SK-N-SH treated with all-trans-retinoic acid at 6 μM for 48 hours (cell line): Measurements from ENCODE around the gene BRIX1.

Experiments
- ATAC-seq: fragments of 200-7000 bp; cut with Tn5 transposase; 3 replicates; pipeline ENCODE4 v1.9.1; 2020; ENCODE audit warnings: mild to moderate bottlenecking, moderate library complexity
- ARNTL ChIP-seq: fragments of 450-650 bp; formaldehyde crosslinking; IDR thresholded peaks from 2 replicates; pipeline ENCODE4 v1.5.0; 2020; ENCODE audit warnings: low read depth, mild to moderate bottlenecking, moderate library complexity, borderline replicate concordance
- BACH2 ChIP-seq: fragments of 250-450 bp; sonication (Bioruptor Pico); IDR thresholded peaks from 2 replicates; pipeline ENCODE4 v1.9.0; 2021; ENCODE audit warnings: mild to moderate bottlenecking, borderline replicate concordance
- CSDC2 ChIP-seq: fragments of 250-450 bp; sonication (Bioruptor Pico); IDR thresholded peaks from 2 replicates; pipeline ENCODE4 v1.5.0; 2020; ENCODE audit warnings: mild to moderate bottlenecking, moderate library complexity
- ESRRG ChIP-seq: fragments of 250-450 bp; sonication (Bioruptor Pico); IDR thresholded peaks from 2 replicates; pipeline ENCODE4 v1.6.1; 2021; ENCODE audit warnings: mild to moderate bottlenecking
- GLIS3 ChIP-seq: fragments of 250-450 bp; sonication (Bioruptor Pico); IDR thresholded peaks from 2 replicates; pipeline ENCODE4 v1.5.0; 2020; ENCODE audit warnings: mild to moderate bottlenecking, moderate library complexity
- ISL1 ChIP-seq: fragments of 250-450 bp; sonication (Bioruptor Pico); IDR thresholded peaks from 2 replicates; pipeline ENCODE4 v2.1.2; 2022; ENCODE audit warnings: mild to moderate bottlenecking, moderate library complexity
- OSR1 ChIP-seq: fragments of 250-450 bp; sonication (Bioruptor Pico); IDR thresholded peaks from 2 replicates; pipeline ENCODE4 v1.8.0; 2022; ENCODE audit warnings: moderate library complexity, mild to moderate bottlenecking, inconsistent platforms
- RARB ChIP-seq: fragments of 250-450 bp; sonication (Bioruptor Pico); IDR thresholded peaks from 2 replicates; pipeline ENCODE4 v1.8.0; 2021; ENCODE audit warnings: mild to moderate bottlenecking, moderate library complexity
- SNAI2 ChIP-seq: fragments of 250-450 bp; sonication (Bioruptor Pico); IDR thresholded peaks from 2 replicates; pipeline ENCODE4 v1.5.0; 2020; ENCODE audit warnings: mild to moderate bottlenecking, moderate library complexity
- TCF4 ChIP-seq: fragments of 250-450 bp; sonication (Bioruptor Pico); IDR thresholded peaks from 2 replicates; pipeline ENCODE4 v1.8.0; 2021; ENCODE audit warnings: mild to moderate bottlenecking, moderate library complexity, borderline replicate concordance
- TOX ChIP-seq: fragments of 250-450 bp; sonication (Bioruptor Pico); IDR thresholded peaks from 2 replicates; pipeline ENCODE4 v1.8.0; 2021; ENCODE audit warnings: mild to moderate bottlenecking, moderate library complexity, borderline replicate concordance
- ZC3H10 ChIP-seq: fragments of 250-450 bp; sonication (Bioruptor Pico); IDR thresholded peaks from 2 replicates; pipeline ENCODE4 v1.5.1; 2021; ENCODE audit warnings: mild to moderate bottlenecking, moderate library complexity
- ZFP3 ChIP-seq: fragments of 250-450 bp; sonication (Bioruptor Pico); IDR thresholded peaks from 2 replicates; pipeline ENCODE4 v1.5.0; 2020; ENCODE audit warnings: mild to moderate bottlenecking, moderate library complexity
- ZFP30 ChIP-seq: fragments of 450-650 bp; formaldehyde crosslinking; IDR thresholded peaks from 2 replicates; pipeline ENCODE4 v1.5.0; 2022; ENCODE audit warnings: mild to moderate bottlenecking, moderate library complexity
- ZNF565 ChIP-seq: fragments of 450-650 bp; formaldehyde crosslinking; conservative IDR thresholded peaks from 2 replicates; pipeline ENCODE4 v1.5.0; 2020; ENCODE audit warnings: low read depth, mild to moderate bottlenecking, moderate library complexity
- ZNF70 ChIP-seq: fragments of 450-650 bp; formaldehyde crosslinking; IDR thresholded peaks from 2 replicates; pipeline ENCODE4 v1.5.0; 2020; ENCODE audit warnings: mild to moderate bottlenecking, moderate library complexity
- ZNF8 ChIP-seq: fragments of 450-650 bp; formaldehyde crosslinking; IDR thresholded peaks from 2 replicates; pipeline ENCODE4 v1.5.0; 2020; ENCODE audit warnings: mild to moderate bottlenecking, moderate library complexity
- TF ChIP-seq, protein P1 (sequence below): fragments of 250-450 bp; sonication (Bioruptor Pico); IDR thresholded peaks from 2 replicates; pipeline ENCODE4 v1.5.0; 2020; ENCODE audit warnings: mild to moderate bottlenecking, moderate library complexity
- TF ChIP-seq, protein P2 (sequence below): fragments of 250-450 bp; sonication (Bioruptor Pico); IDR thresholded peaks from 2 replicates; pipeline ENCODE4 v1.5.1; 2020; ENCODE audit warnings: low read depth, mild to moderate bottlenecking, moderate library complexity
- TF ChIP-seq, protein P3 (sequence below): fragments of 250-450 bp; sonication (Bioruptor Pico); IDR thresholded peaks from 2 replicates; pipeline ENCODE4 v1.5.1; 2021; ENCODE audit warnings: mild to moderate bottlenecking, moderate library complexity
- TF ChIP-seq, protein P4 (sequence below): fragments of 250-450 bp; sonication (Bioruptor Pico); IDR thresholded peaks from 2 replicates; pipeline ENCODE4 v1.8.0; 2020; ENCODE audit warnings: mild to moderate bottlenecking, moderate library complexity, borderline replicate concordance

BRIX1 gene

DNA sequence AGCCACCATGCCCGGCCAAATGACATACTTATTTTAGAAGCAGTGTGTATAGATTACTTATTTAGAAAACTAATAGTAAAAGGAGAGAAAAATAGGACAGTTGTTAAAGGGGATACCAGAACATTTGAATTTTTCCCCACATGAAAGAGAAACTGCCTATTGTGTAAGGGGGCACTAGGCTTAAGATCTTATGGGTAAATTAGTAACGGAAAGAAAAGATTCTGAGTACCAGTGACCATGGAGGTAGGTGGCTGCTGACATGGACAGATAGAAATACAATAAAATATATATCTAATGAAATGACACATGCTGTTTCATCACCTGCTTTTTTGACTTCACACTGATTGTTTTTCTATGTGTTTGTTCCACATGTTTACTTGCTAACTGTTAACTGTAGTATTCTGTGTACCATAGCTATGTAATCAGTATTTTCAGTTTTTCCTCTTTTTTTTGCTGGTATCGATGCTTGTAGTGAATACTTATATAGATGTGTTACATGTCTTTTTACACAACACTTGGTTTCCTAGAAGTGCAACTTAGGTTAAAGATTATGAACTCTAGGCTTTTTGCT is 10.9 kb downstream of the BRIX1 start (continued):
- TF ChIP-seq ZFP30 (CRISPR knock-in tag) (no peak), TCF4 (CRISPR knock-in tag) (no peak), ZFP3 (CRISPR knock-in tag) (no peak), SNAI2 (CRISPR knock-in tag) (no peak), ZNF8 (CRISPR knock-in tag) (no peak)
- TF ChIP-seq, protein P1, sequence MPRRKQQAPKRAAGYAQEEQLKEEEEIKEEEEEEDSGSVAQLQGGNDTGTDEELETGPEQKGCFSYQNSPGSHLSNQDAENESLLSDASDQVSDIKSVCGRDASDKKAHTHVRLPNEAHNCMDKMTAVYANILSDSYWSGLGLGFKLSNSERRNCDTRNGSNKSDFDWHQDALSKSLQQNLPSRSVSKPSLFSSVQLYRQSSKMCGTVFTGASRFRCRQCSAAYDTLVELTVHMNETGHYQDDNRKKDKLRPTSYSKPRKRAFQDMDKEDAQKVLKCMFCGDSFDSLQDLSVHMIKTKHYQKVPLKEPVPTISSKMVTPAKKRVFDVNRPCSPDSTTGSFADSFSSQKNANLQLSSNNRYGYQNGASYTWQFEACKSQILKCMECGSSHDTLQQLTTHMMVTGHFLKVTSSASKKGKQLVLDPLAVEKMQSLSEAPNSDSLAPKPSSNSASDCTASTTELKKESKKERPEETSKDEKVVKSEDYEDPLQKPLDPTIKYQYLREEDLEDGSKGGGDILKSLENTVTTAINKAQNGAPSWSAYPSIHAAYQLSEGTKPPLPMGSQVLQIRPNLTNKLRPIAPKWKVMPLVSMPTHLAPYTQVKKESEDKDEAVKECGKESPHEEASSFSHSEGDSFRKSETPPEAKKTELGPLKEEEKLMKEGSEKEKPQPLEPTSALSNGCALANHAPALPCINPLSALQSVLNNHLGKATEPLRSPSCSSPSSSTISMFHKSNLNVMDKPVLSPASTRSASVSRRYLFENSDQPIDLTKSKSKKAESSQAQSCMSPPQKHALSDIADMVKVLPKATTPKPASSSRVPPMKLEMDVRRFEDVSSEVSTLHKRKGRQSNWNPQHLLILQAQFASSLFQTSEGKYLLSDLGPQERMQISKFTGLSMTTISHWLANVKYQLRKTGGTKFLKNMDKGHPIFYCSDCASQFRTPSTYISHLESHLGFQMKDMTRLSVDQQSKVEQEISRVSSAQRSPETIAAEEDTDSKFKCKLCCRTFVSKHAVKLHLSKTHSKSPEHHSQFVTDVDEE: no peak
- TF ChIP-seq, all 23 proteins: peak for 0

DNA sequence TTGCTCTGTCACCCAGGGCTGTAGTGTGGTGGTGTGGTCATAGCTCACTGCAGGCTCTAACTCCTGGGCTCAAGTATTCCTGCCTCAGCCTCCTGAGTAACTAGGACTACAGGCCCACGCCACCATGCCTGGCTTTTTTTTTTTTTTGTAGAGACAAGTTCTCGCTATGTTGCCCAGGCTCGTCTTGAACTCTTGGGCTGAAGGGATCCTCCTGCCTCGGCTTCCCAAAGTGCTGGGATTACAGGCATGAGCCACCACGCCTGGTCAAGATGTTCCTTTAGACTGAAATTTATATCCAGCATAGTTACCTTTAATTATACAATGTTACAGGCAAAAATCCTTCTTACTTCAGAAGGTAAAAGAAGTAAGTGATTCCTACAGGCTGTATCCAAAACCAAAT is 12.3 kb downstream of the BRIX1 start:
- TF ChIP-seq ZFP30 (CRISPR knock-in tag) (no peak), GLIS3 (CRISPR knock-in tag) (no peak), TCF4 (CRISPR knock-in tag) (no peak), BACH2 (CRISPR knock-in tag) (no peak), OSR1 (CRISPR knock-in tag) (no peak), ARNTL (CRISPR knock-in tag) (no peak)
- TF ChIP-seq, protein P1: no peak
- TF ChIP-seq, protein P2, sequence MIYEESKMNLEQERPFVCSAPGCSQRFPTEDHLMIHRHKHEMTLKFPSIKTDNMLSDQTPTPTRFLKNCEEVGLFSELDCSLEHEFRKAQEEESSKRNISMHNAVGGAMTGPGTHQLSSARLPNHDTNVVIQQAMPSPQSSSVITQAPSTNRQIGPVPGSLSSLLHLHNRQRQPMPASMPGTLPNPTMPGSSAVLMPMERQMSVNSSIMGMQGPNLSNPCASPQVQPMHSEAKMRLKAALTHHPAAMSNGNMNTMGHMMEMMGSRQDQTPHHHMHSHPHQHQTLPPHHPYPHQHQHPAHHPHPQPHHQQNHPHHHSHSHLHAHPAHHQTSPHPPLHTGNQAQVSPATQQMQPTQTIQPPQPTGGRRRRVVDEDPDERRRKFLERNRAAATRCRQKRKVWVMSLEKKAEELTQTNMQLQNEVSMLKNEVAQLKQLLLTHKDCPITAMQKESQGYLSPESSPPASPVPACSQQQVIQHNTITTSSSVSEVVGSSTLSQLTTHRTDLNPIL (CRISPR knock-in tag): no peak
- TF ChIP-seq, protein P3, sequence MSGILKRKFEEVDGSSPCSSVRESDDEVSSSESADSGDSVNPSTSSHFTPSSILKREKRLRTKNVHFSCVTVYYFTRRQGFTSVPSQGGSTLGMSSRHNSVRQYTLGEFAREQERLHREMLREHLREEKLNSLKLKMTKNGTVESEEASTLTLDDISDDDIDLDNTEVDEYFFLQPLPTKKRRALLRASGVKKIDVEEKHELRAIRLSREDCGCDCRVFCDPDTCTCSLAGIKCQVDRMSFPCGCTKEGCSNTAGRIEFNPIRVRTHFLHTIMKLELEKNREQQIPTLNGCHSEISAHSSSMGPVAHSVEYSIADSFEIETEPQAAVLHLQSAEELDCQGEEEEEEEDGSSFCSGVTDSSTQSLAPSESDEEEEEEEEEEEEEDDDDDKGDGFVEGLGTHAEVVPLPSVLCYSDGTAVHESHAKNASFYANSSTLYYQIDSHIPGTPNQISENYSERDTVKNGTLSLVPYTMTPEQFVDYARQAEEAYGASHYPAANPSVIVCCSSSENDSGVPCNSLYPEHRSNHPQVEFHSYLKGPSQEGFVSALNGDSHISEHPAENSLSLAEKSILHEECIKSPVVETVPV (CRISPR knock-in tag): no peak
- TF ChIP-seq, all 23 proteins: peak for 0
- no peak for ATAC-seq

DNA sequence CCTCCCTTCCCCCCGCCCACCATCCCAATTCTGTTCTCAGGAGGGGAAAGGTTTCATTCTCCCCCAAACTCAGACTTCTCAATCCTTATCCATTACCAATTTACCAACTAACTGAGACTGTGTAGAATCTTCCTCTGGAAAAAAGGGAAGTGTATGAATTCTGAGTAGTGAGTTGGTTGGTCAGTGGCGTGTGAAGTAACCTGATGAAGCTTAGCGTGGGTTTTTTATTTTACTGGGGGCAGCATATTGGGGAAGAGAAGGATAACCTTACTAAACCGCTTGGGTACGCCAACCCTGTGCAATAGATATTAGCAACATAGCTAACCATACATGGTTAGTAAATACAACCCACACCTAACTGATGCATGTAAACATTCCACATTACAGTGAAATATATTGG is 12.8 kb downstream of the BRIX1 start:
- TF ChIP-seq ZC3H10 (CRISPR knock-in tag): no peak
- TF ChIP-seq, protein P4, sequence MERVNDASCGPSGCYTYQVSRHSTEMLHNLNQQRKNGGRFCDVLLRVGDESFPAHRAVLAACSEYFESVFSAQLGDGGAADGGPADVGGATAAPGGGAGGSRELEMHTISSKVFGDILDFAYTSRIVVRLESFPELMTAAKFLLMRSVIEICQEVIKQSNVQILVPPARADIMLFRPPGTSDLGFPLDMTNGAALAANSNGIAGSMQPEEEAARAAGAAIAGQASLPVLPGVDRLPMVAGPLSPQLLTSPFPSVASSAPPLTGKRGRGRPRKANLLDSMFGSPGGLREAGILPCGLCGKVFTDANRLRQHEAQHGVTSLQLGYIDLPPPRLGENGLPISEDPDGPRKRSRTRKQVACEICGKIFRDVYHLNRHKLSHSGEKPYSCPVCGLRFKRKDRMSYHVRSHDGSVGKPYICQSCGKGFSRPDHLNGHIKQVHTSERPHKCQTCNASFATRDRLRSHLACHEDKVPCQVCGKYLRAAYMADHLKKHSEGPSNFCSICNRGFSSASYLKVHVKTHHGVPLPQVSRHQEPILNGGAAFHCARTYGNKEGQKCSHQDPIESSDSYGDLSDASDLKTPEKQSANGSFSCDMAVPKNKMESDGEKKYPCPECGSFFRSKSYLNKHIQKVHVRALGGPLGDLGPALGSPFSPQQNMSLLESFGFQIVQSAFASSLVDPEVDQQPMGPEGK (CRISPR knock-in tag): no peak
- no peak for TF ChIP-seq TOX (CRISPR knock-in tag)
- no peak for TF ChIP-seq ARNTL (CRISPR knock-in tag)
- TF ChIP-seq ISL1 (CRISPR knock-in tag): no peak
- TF ChIP-seq CSDC2: no peak
- TF ChIP-seq ZNF565: no peak
- no peak for TF ChIP-seq BACH2 (CRISPR knock-in tag)
- TF ChIP-seq ZNF8 (CRISPR knock-in tag): no peak
- TF ChIP-seq ZNF70 (CRISPR knock-in tag): no peak
- TF ChIP-seq OSR1 (CRISPR knock-in tag): no peak
- no peak for TF ChIP-seq RARB (CRISPR knock-in tag)
- no peak for TF ChIP-seq ESRRG (CRISPR knock-in tag)
- no peak for TF ChIP-seq GLIS3 (CRISPR knock-in tag)
- no peak for TF ChIP-seq ZFP3 (CRISPR knock-in tag)
- no peak for ATAC-seq
